Ishikawa (cell line): ENCODE measurements around the gene CCDC61.

ENCODE experiments used
- CEBPB ChIP-seq: IDR thresholded peaks from 2 replicates; pipeline ENCODE4 v1.6.1; 2012
- CREB1 ChIP-seq: IDR thresholded peaks from 2 replicates; pipeline ENCODE4 v1.6.1; 2012; ENCODE audit warnings: low read depth
- EGR1 ChIP-seq: IDR thresholded peaks from 2 replicates; pipeline ENCODE4 v1.6.1; 2012
- EP300 ChIP-seq: IDR thresholded peaks from 2 replicates; pipeline ENCODE4 v1.6.1; 2012; ENCODE audit warnings: borderline replicate concordance
- FOXM1 ChIP-seq: IDR thresholded peaks from 2 replicates; pipeline ENCODE4 v1.6.1; 2012; ENCODE audit warnings: low read depth, borderline replicate concordance
- MAX ChIP-seq: IDR thresholded peaks from 2 replicates; pipeline ENCODE4 v1.6.1; 2012
- RAD21 ChIP-seq: IDR thresholded peaks from 2 replicates; pipeline ENCODE4 v1.6.1; 2012; ENCODE audit warnings: low read depth
- TAF1 ChIP-seq: IDR thresholded peaks from 2 replicates; pipeline ENCODE4 v1.6.1; 2012; ENCODE audit warnings: low read depth, mild to moderate bottlenecking
- TCF12 ChIP-seq: IDR thresholded peaks from 2 replicates; pipeline ENCODE4 v1.6.1; 2012; ENCODE audit warnings: low read depth
- YY1 ChIP-seq: IDR thresholded peaks from 2 replicates; pipeline ENCODE4 v1.6.1; 2012; ENCODE audit warnings: low read depth
- ZBTB7A ChIP-seq: IDR thresholded peaks from 2 replicates; pipeline ENCODE4 v1.6.1; 2012; ENCODE audit warnings: low read depth
- TF ChIP-seq, protein P1 (sequence below): IDR thresholded peaks from 2 replicates; pipeline ENCODE4 v1.6.1; 2012; ENCODE audit warnings: low read depth, mild to moderate bottlenecking

DNA sequence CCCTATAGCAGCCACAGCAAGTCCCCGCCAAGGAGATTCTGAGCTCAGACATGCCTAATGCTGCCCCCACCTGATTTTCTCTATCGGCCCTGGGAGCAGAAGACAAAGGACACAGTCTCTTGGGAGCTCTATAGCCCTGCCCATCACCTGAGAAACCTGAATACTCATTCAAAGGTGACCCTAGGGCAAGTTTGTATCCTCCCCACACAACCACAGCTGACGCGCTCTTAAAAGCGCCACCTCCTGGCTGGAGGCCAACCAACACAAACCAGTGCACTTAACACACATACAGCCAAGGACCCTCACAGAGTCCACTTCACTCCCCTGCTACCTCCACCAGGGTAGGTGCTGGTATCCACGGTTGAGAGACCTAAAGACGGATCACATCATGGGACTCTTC lies 54.3 kb downstream of the CCDC61 start:
- TF ChIP-seq, protein P1, sequence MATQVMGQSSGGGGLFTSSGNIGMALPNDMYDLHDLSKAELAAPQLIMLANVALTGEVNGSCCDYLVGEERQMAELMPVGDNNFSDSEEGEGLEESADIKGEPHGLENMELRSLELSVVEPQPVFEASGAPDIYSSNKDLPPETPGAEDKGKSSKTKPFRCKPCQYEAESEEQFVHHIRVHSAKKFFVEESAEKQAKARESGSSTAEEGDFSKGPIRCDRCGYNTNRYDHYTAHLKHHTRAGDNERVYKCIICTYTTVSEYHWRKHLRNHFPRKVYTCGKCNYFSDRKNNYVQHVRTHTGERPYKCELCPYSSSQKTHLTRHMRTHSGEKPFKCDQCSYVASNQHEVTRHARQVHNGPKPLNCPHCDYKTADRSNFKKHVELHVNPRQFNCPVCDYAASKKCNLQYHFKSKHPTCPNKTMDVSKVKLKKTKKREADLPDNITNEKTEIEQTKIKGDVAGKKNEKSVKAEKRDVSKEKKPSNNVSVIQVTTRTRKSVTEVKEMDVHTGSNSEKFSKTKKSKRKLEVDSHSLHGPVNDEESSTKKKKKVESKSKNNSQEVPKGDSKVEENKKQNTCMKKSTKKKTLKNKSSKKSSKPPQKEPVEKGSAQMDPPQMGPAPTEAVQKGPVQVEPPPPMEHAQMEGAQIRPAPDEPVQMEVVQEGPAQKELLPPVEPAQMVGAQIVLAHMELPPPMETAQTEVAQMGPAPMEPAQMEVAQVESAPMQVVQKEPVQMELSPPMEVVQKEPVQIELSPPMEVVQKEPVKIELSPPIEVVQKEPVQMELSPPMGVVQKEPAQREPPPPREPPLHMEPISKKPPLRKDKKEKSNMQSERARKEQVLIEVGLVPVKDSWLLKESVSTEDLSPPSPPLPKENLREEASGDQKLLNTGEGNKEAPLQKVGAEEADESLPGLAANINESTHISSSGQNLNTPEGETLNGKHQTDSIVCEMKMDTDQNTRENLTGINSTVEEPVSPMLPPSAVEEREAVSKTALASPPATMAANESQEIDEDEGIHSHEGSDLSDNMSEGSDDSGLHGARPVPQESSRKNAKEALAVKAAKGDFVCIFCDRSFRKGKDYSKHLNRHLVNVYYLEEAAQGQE, result no peak
- TF ChIP-seq YY1, result no peak
- no peak for TF ChIP-seq EGR1
- no peak for TF ChIP-seq CEBPB
- TF ChIP-seq TCF12, result no peak
- TF ChIP-seq EP300, result no peak
- no peak for TF ChIP-seq RAD21
- TF ChIP-seq FOXM1, result no peak
- no peak for TF ChIP-seq CREB1
- no peak for TF ChIP-seq TAF1
- TF ChIP-seq ZBTB7A, result no peak
- TF ChIP-seq MAX, result no peak
